CD4-positive, CD25-positive, alpha-beta regulatory T cell (primary cell): ENCODE results near the gene ZNF383. TPM values are rescaled to one million over a fixed set of nuclear protein-coding genes. Genes with fewer than 3 reads are reported as not detected.
A peak's percentile ranks its signal among the peaks of the same experiment; 100 is the strongest.
"Not testable (repeated sequence)": the region's sequence is repeated elsewhere in the genome, so short reads cannot be mapped to it uniquely, and the experiment has no call there.

Experiments used
- ATAC-seq, 2 donors: fragments of 150-1000 bp; cut with Tn5 transposase; one replicate each; pipeline ENCODE4 v1.10.0; 2021; ENCODE audit warnings: low read depth in 2 of 2, moderate number of reproducible peaks in 2 of 2, moderate library complexity in 1 of 2
- DNase-seq, 3 donors: peaks; one replicate each; pipeline versions ENCODE4 v3.0.0 to v3.0.0-alpha.2; 2012 to 2022; ENCODE audit warnings: mixed read lengths in 1 of 3
- H3K27ac ChIP-seq: one replicate; pipeline ENCODE4 v1.7.0; 2013; ENCODE audit warnings: mild to moderate bottlenecking, low read length; ENCODE audit not compliant: insufficient read depth, poor library complexity, severe bottlenecking
- H3K27me3 ChIP-seq: one replicate; pipeline ENCODE4 v1.7.0; 2013; ENCODE audit warnings: low read length; ENCODE audit not compliant: control insufficient read depth, insufficient read depth
- H3K36me3 ChIP-seq: one replicate; pipeline ENCODE4 v1.7.0; 2013; ENCODE audit warnings: mild to moderate bottlenecking, low read length, moderate library complexity; ENCODE audit not compliant: control insufficient read depth, insufficient read depth
- H3K4me1 ChIP-seq: 2 replicates; pipeline ENCODE4 v1.7.0; 2013; ENCODE audit warnings: mild to moderate bottlenecking, low read length; ENCODE audit not compliant: insufficient read depth, control insufficient read depth, poor library complexity, severe bottlenecking
- H3K4me3 ChIP-seq: one replicate; pipeline ENCODE4 v1.7.0; 2013; ENCODE audit warnings: low read depth, mild to moderate bottlenecking, low read length, moderate library complexity
- H3K9me3 ChIP-seq, 2 experiments: 1 replicate in 1 of 2; 2 replicates in 1 of 2; pipeline ENCODE4 v1.7.0; 2013; ENCODE audit warnings: low read length in 2 of 2, mild to moderate bottlenecking in 1 of 2, moderate library complexity in 1 of 2; ENCODE audit not compliant: control insufficient read depth in 2 of 2
- H3K27ac Mint-ChIP-seq, 3 donors: one replicate each; pipeline ENCODE4 v1.8.0; 2020 to 2022; ENCODE audit warnings: mild to moderate bottlenecking in 3 of 3, mixed read lengths in 3 of 3, moderate library complexity in 2 of 3
- H3K27me3 Mint-ChIP-seq: one replicate; pipeline ENCODE4 v1.8.0; 2022; ENCODE audit warnings: mild to moderate bottlenecking, mixed read lengths
- H3K36me3 Mint-ChIP-seq: one replicate; pipeline ENCODE4 v1.8.0; 2020; ENCODE audit warnings: mixed read lengths
- H3K4me1 Mint-ChIP-seq, 4 donors: one replicate each; pipeline ENCODE4 v1.8.0; 2020 to 2022; ENCODE audit warnings: mixed read lengths in 4 of 4, mild to moderate bottlenecking in 1 of 4
- H3K4me3 Mint-ChIP-seq, 4 donors: one replicate each; pipeline ENCODE4 v1.8.0; 2020 to 2022; ENCODE audit warnings: mild to moderate bottlenecking in 4 of 4, mixed read lengths in 4 of 4, moderate library complexity in 3 of 4
- H3K9me3 Mint-ChIP-seq, 7 donors: one replicate each; pipeline ENCODE4 v1.8.0; 2020 to 2022; ENCODE audit warnings: mixed read lengths in 7 of 7, mild to moderate bottlenecking in 3 of 7, moderate library complexity in 2 of 7
- polyA plus RNA-seq, 4 donors: library from polyadenylated mRNA; unstranded; fragments of 300-500 nt; fragmentation: Illumina TruSeq; gene quantifications; one replicate each; pipeline ENCODE4 v1.2.3, GENCODE V29; 2021
- total RNA-seq: library from RNA; stranded (reverse); gene quantifications from one replicate; pipeline ENCODE4 v1.2.3, GENCODE V29; 2022

The ZNF383 gene
- 14.8 TPM for total RNA-seq
- 10 to 100 TPM in 2 of 4 donors, 1 to 10 TPM in 2; 8.3 to 16.9 (median 11.0) TPM for polyA plus RNA-seq

- peaks cover 19 to 25% of the 10 kb centered on the region in 2 experiments for H3K9me3 ChIP-seq
- Mint-ChIP-seq H3K9me3 (peaks cover 1 to 29% (median 9%) of the 10 kb centered on the region in 7 donors), H3K27ac (peak within 1 kb of the TSS; percentile 93 to 98 (median 97)), H3K36me3 (peaks cover 32% of the 10 kb centered on the region), H3K4me3 (peak within 1 kb of the TSS; percentile 91 to 96 (median 94)), H3K27me3 (no peaks in the 10 kb centered on the region), H3K4me1 (peaks cover 17 to 39% (median 24%) of the 10 kb centered on the region in 4 donors)
- ATAC-seq (peak; percentile 87 to 88), DNase-seq (peak; percentile 67 to 95 (median 84))
- H3K27ac ChIP-seq = peak within 1 kb of the TSS; percentile 82
- peaks cover 15% of the 10 kb centered on the region for H3K4me1 ChIP-seq
- H3K27me3 ChIP-seq = no peaks in the 10 kb centered on the region
- H3K36me3 ChIP-seq = peaks cover 35% of the 10 kb centered on the region
- H3K4me3 ChIP-seq = peak within 1 kb of the TSS; percentile 95
Observed at GRCh38 chr19:37217775-37218591, at the start of gene ZNF383. Gene ZNF383 (plus strand): TSS chr19:37218214. CDS start chr19:37230454, 12,240 bp downstream.

DNA sequence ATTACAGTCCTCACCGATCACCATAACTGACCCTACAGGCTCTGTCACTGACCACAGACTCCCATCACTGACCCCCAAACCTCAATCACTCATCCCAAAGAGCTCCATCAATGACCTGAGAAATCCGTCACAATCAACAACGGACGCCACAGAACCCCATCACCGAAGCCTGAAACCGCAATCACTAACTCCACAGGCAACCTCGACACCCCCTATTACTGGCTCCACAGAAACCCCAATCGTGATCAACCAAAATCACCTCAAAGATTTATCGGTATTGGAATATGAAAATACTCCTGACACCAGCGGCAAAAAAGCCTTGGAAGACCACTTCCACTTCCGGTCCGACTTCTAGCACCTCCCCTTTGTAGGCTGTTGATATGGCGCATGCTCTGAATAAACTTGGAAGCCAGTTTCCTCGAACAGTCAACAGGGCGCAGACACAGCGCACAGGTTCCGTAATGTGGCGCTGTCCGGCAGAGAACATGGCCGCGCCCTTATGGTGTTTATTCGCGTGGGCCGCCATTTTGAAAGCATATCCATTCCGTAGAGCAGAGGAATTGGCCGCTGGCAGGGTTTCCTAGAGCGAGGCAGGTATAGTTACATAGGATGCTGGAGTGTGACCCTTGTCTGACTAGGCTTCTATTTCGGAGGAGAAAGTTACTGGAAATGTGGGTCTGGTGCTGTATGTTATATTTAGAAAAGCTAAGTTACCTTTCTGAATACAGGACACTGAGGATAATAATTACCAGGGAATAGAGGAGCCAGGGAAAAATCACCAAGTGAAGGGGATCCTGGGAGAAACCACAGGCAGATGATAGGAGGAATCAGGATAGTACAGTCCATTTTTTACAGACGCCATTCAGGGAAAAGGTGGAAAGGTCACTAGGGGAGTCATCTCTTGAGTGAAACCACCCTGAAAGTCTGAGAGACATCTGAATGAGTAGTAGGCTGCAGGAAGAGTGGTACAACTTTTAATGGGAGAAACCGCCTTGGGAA, 45.3 kb upstream of the ZNF383 start, which contains the start of gene ZNF585A:
Gene ZNF585A (minus strand): TSS at position 328 of the 999 bp plus-strand sequence. CDS start 2,785 bp downstream, outside the sequence.
- Mint-ChIP-seq H3K27me3 (no peaks in the 10 kb centered on the region), H3K4me3 (peak within 1 kb of the TSS in 1 of 4 donors; percentile 56), H3K4me1 (peaks cover 0 to 17% (median 0%) of the 10 kb centered on the region in 4 donors), H3K36me3 (peaks cover 33% of the 10 kb centered on the region), H3K27ac (no peak within 1 kb of the TSS), H3K9me3 (peaks cover 0 to 22% (median 18%) of the 10 kb centered on the region in 7 donors)
- Histone ChIP-seq H3K4me1 (peaks cover 11% of the 10 kb centered on the region), H3K4me3 (peak within 1 kb of the TSS; percentile 98), H3K27me3 (no peaks in the 10 kb centered on the region), H3K9me3 (peaks cover 35 to 38% of the 10 kb centered on the region in 2 experiments), H3K27ac (peak within 1 kb of the TSS; percentile 81), H3K36me3 (peaks cover 24% of the 10 kb centered on the region)
- ATAC-seq (peak; percentile 99), DNase-seq (peak; percentile 83 to 95 (median 90))

- H3K27me3 ChIP-seq, H3K4me1 ChIP-seq, DNase-seq, H3K27ac ChIP-seq, H3K4me3 Mint-ChIP-seq, ATAC-seq, H3K4me1 Mint-ChIP-seq, H3K27ac Mint-ChIP-seq, H3K27me3 Mint-ChIP-seq: not testable (repeated sequence)
- Mint-ChIP-seq H3K9me3 (peaks cover 0 to 82% (median 35%) of the 10 kb centered on the region in 7 donors), H3K36me3 (peaks cover 49% of the 10 kb centered on the region)
- peak overlapping the region; percentile 22 for H3K4me3 ChIP-seq
- H3K9me3 ChIP-seq = peaks cover 75 to 91% of the 10 kb centered on the region in 2 experiments
- H3K36me3 ChIP-seq = peaks cover 30% of the 10 kb centered on the region
Observed at GRCh38 chr19:37186071-37186470, 31.9 kb upstream of the ZNF383 start.

DNA sequence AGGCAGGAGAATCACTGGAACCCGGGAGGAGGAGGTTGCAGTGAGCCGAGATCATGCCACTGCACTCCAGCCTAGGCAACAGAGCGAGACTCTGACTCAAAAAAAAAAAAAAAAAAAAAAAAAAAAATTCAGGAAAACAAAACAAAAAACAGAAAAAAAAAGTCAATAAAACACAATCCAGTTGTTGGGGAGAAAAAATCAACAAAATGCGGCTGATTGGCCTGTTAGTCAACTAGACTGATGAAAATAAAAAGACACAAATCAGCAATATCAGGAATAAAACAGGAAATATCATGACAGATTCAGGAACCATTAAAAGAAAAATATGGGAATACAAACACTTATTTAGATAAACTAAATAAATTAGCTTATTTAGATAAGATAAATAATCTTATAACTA, 22.8 kb upstream of the ZNF383 start:
- H3K36me3 ChIP-seq = peaks cover 27% of the 10 kb centered on the region
- H3K4me1 ChIP-seq, H3K27me3 ChIP-seq, H3K4me1 Mint-ChIP-seq, H3K27ac Mint-ChIP-seq, DNase-seq, H3K4me3 Mint-ChIP-seq, ATAC-seq, H3K27me3 Mint-ChIP-seq, H3K27ac ChIP-seq, H3K4me3 ChIP-seq: not testable (repeated sequence)
- peaks cover 55% of the 10 kb centered on the region for H3K36me3 Mint-ChIP-seq
- H3K9me3 Mint-ChIP-seq = peaks cover 0 to 57% (median 37%) of the 10 kb centered on the region in 7 donors
- peaks cover 26 to 75% of the 10 kb centered on the region in 2 experiments for H3K9me3 ChIP-seq

GRCh38 chr19:37197115-37197514, 20.9 kb upstream of the ZNF383 start:
- not testable (repeated sequence) for H3K4me1 ChIP-seq, H3K27me3 ChIP-seq, H3K4me3 Mint-ChIP-seq, H3K4me1 Mint-ChIP-seq, H3K27me3 Mint-ChIP-seq, DNase-seq, H3K27ac ChIP-seq, ATAC-seq, H3K27ac Mint-ChIP-seq, H3K4me3 ChIP-seq
- H3K36me3 Mint-ChIP-seq = peaks cover 55% of the 10 kb centered on the region
- H3K9me3 Mint-ChIP-seq = peaks cover 0 to 50% (median 26%) of the 10 kb centered on the region in 7 donors
- Histone ChIP-seq H3K36me3 (peaks cover 40% of the 10 kb centered on the region), H3K9me3 (peaks cover 23 to 69% of the 10 kb centered on the region in 2 experiments)

DNA sequence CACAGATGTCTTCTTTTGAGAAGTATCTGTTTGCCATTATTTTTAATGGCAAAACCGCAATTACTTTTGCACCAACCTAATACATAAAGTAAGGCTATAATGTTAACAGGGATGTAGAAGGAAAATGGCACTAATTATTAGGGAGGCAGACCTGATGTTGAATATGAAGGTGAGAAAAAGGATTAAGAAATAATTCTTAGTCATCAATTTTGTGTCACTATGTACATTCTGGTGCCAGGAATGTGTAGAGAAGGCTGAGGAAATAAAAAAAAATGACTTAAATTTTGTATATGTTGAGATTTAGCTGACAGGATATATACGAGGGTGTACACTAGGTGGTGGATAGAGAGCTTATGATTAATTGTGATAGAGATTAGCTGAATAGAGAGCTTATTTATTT, 20.2 kb upstream of the ZNF383 start:
- Histone ChIP-seq H3K9me3 (peaks cover 28 to 70% of the 10 kb centered on the region in 2 experiments), H3K36me3 (peaks cover 47% of the 10 kb centered on the region), H3K4me1 (no peaks in the 10 kb centered on the region), H3K27ac (no peak overlapping the region), H3K27me3 (no peaks in the 10 kb centered on the region), H3K4me3 (no peak overlapping the region)
- Mint-ChIP-seq H3K4me3 (no peak overlapping the region), H3K27ac (no peak overlapping the region), H3K36me3 (peaks cover 59% of the 10 kb centered on the region), H3K4me1 (no peaks in the 10 kb centered on the region), H3K27me3 (no peaks in the 10 kb centered on the region), H3K9me3 (peaks cover 0 to 49% (median 24%) of the 10 kb centered on the region in 7 donors)
- ATAC-seq (no peak), DNase-seq (no peak)

DNA sequence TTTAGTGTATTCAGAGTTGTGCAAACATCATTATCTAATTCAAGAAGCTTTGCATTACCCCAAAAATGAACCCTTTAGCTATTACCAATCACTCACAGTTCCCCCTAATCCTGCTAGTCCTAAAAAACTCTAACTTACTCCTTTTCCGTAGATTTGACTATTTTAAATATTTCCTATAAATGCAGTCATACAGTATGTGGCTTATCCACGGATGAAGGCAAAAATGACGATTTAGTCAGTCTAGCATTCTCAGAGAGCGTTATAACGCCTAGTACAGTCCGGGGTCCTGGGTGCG, 587 bp upstream of the ZNF383 start:
- H3K9me3 Mint-ChIP-seq = peaks cover 0 to 23% (median 5%) of the 10 kb centered on the region in 7 donors

More for the DNA sequence above, 587 bp upstream of the ZNF383 start:
- H3K36me3 ChIP-seq = peaks cover 29% of the 10 kb centered on the region
- H3K27me3 Mint-ChIP-seq = no peaks in the 10 kb centered on the region
- ATAC-seq (no peak), DNase-seq (no peak)
- peaks cover 15% of the 10 kb centered on the region for H3K4me1 ChIP-seq
- peak overlapping the region; percentile 82 for H3K27ac ChIP-seq
- H3K4me3 Mint-ChIP-seq = peak overlapping the region; percentile 91 to 96 (median 94)
- H3K27me3 ChIP-seq = no peaks in the 10 kb centered on the region
- peak overlapping the region; percentile 95 for H3K4me3 ChIP-seq
- H3K4me1 Mint-ChIP-seq = peaks cover 12 to 39% (median 24%) of the 10 kb centered on the region in 4 donors
- peak overlapping the region; percentile 93 to 98 (median 97) for H3K27ac Mint-ChIP-seq
- H3K9me3 ChIP-seq = peaks cover 14 to 19% of the 10 kb centered on the region in 2 experiments
- H3K36me3 Mint-ChIP-seq = peaks cover 26% of the 10 kb centered on the region
